GM19025 (cell line): ENCODE results near the gene MAPK7.

ENCODE experiments used
- ATAC-seq: cut with Tn5 transposase; IDR thresholded peaks from one replicate; pipeline ENCODE4 v1.9.1; 2021; ENCODE audit warnings: mild to moderate bottlenecking, low read depth, moderate library complexity; ENCODE audit not compliant: unreplicated experiment

The MAPK7 gene

GRCh38 chr17:19378416-19379360 is at the start of gene MAPK7:
Gene MAPK7, plus strand, starts transcription at chr17:19378498. Its CDS starts 403 bp downstream, at chr17:19378901.
- ATAC-seq: peak; percentile 7

- no peak for ATAC-seq
Observed at GRCh38 chr17:19329136-19329535, 49.2 kb upstream of the MAPK7 start.

GRCh38 chr17:19329839-19330238 is 48.5 kb upstream of the MAPK7 start:
- no peak for ATAC-seq

- ATAC-seq: no peak
Observed at GRCh38 chr17:19330271-19330670, 48.0 kb upstream of the MAPK7 start.

- ATAC-seq: no peak
Observed at GRCh38 chr17:19331134-19331533, 47.2 kb upstream of the MAPK7 start.

- ATAC-seq: no peak
Observed at GRCh38 chr17:19331543-19332245, 46.6 kb upstream of the MAPK7 start.

GRCh38 chr17:19332371-19333131 is 45.7 kb upstream of the MAPK7 start:
- no peak for ATAC-seq

GRCh38 chr17:19333132-19333440 is 45.2 kb upstream of the MAPK7 start:
- no peak for ATAC-seq

- ATAC-seq: no peak
Observed at GRCh38 chr17:19333736-19334290, 44.5 kb upstream of the MAPK7 start.

GRCh38 chr17:19334331-19334730 is 44.0 kb upstream of the MAPK7 start:
- no peak for ATAC-seq

- no peak for ATAC-seq
Observed at GRCh38 chr17:19335951-19336631, 42.2 kb upstream of the MAPK7 start.

GRCh38 chr17:19336938-19337711 is 41.2 kb upstream of the MAPK7 start:
- ATAC-seq: no peak

- ATAC-seq: no peak
Observed at GRCh38 chr17:19337712-19338023, 40.6 kb upstream of the MAPK7 start.

GRCh38 chr17:19338031-19338990 is 40.0 kb upstream of the MAPK7 start:
- no peak for ATAC-seq

GRCh38 chr17:19339341-19339815 is 38.9 kb upstream of the MAPK7 start:
- no peak for ATAC-seq

- ATAC-seq: no peak
Observed at GRCh38 chr17:19341211-19341631, 37.1 kb upstream of the MAPK7 start.

GRCh38 chr17:19341641-19342610 is 36.4 kb upstream of the MAPK7 start:
- ATAC-seq: no peak
